ENCODE data around the gene COG1. TPM values are rescaled to one million over a fixed set of nuclear protein-coding genes. Genes with fewer than 3 reads are reported as not detected.

COG1 gene
- total and polyA plus RNA-seq, 9 of the 15 experiments (the other 6 are each of a cell fraction or from before 2014, with no cell fraction given) = 9.5 to 26.8 (median 12.9) TPM

- TF ChIP-seq HBP1 (CRISPR knock-in tag; IDR thresholded peaks at IDR 0.05) (no peak), CBX1 (IDR thresholded peaks at IDR 0.05; ENCODE audit: low read depth) (peak; percentile 37; the same call in 1 of the 2 replicates), ZNF3 (CRISPR knock-in tag; IDR thresholded peaks at IDR 0.05) (no peak), KAT8 (IDR thresholded peaks at IDR 0.05; ENCODE audit: low read depth) (no peak), UBTF (IDR thresholded peaks at IDR 0.05; ENCODE audit: borderline replicate concordance in 1 of 2, low read depth in 2 of 2, low read length in 2 of 2) (no peak), TFAP4 (CRISPR knock-in tag; IDR thresholded peaks at IDR 0.05; ENCODE audit: borderline replicate concordance) (peak; percentile 49; the same call in 1 of the 2 replicates), THRB (CRISPR knock-in tag; conservative IDR thresholded peaks at IDR 0.05) (no peak), E2F1 (CRISPR knock-in tag; IDR thresholded peaks at IDR 0.05) (no peak), SMAD4 (CRISPR knock-in tag; conservative IDR thresholded peaks at IDR 0.05) (peak; percentile 26; the same call in 1 of the 2 replicates), SREBF2 (CRISPR knock-in tag; IDR thresholded peaks at IDR 0.05) (no peak), CREB3 (tag; conservative IDR thresholded peaks at IDR 0.05; ENCODE audit: low read depth) (no peak), ESRRB (CRISPR knock-in tag; IDR thresholded peaks at IDR 0.05; ENCODE audit: borderline replicate concordance) (no peak), SRSF7 (optimal IDR thresholded peaks at IDR 0.05; ENCODE audit: low read depth, low read length) (no peak), ZNF436 (CRISPR knock-in tag; IDR thresholded peaks at IDR 0.05) (no peak), PPARD (CRISPR knock-in tag; IDR thresholded peaks at IDR 0.05) (no peak), SRF (CRISPR knock-in tag; IDR thresholded peaks at IDR 0.05) (no peak), YY1 (IDR thresholded peaks at IDR 0.05; ENCODE audit: borderline replicate concordance in 1 of 3, control insufficient read depth in 1 of 3, extremely low read depth in 1 of 3, insufficient read depth in 3 of 3, insufficient read length in 1 of 3, insufficient replicate concordance in 2 of 3, low read depth in 1 of 3, low read length in 2 of 3) (no peak)
These were observed 505 bp upstream of the COG1 start (continued) for GRCh38 chr17:73192206-73192893.

Data from K562 (cell line).